ENCODE results near the gene CDK13.

DNA sequence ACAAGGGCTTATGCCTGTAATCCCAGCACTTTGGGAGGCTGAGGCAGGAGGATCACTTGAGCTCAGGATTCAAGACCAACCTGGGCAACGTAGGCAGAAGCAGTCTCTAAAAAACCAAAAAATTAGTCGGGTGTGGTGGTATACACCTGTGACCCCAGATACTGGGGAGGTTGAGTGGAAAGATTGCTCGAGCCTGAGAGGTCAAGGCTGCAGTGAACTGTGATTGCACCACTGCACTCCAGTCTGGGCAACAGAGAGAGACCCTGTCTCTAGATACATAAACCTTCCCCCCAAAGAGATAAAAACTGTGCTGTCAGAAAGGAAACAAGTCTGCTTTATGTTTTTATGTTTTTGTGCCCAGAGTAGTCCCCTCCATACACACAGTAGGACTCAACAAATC, 27.5 kb upstream of the CDK13 start:
- TF ChIP-seq YY1 (IDR thresholded peaks at IDR 0.05; ENCODE audit: insufficient read depth, insufficient read length) (no peak), ZNF274 (IDR thresholded peaks at IDR 0.05; ENCODE audit: low read depth, low read length) (no peak)
